Measurements from ENCODE around the gene SLC41A1.

DNA sequence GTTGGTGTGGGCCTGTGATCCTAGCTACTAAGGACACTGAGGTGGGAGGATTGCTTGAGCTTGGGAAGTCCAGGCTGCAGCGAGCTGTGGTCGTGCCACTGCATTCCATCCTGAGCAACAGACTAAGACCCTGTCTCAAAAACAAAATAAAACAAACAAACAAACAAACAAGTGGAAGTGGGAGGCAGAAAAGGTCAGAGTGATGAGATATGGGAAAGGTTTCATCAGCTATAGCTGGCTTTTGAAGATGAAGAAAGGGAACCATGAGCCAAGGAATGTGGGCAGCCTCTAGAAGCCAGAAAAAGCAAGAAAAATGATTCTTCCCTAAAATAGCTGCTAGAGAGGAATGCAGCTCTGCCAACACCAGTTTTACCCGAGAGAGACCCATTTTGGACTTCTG lies 52.4 kb downstream of the SLC41A1 start:
- TF ChIP-seq, protein P1, sequence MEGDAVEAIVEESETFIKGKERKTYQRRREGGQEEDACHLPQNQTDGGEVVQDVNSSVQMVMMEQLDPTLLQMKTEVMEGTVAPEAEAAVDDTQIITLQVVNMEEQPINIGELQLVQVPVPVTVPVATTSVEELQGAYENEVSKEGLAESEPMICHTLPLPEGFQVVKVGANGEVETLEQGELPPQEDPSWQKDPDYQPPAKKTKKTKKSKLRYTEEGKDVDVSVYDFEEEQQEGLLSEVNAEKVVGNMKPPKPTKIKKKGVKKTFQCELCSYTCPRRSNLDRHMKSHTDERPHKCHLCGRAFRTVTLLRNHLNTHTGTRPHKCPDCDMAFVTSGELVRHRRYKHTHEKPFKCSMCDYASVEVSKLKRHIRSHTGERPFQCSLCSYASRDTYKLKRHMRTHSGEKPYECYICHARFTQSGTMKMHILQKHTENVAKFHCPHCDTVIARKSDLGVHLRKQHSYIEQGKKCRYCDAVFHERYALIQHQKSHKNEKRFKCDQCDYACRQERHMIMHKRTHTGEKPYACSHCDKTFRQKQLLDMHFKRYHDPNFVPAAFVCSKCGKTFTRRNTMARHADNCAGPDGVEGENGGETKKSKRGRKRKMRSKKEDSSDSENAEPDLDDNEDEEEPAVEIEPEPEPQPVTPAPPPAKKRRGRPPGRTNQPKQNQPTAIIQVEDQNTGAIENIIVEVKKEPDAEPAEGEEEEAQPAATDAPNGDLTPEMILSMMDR (IDR thresholded peaks at IDR 0.05): no peak
- no peak for TF ChIP-seq POLR2A (IDR thresholded peaks at IDR 0.05)
